CD8-positive, alpha-beta memory T cell (primary cell): Measurements from ENCODE around the gene MYD88. TPM values are rescaled to one million over a fixed set of nuclear protein-coding genes. Genes with fewer than 3 reads are reported as not detected.

Source experiments
- CTCF ChIA-PET: fragments of 350-600 bp; sonication (Branson Sonifier 250); formaldehyde crosslinking; loops from one replicate; lab custom pipeline; 2021; ENCODE audit warnings: antibody characterized with exemption; lab: Charles Lee
- POLR2A ChIA-PET: fragments of 350-600 bp; sonication (Branson Sonifier 250); formaldehyde crosslinking; loops from one replicate; lab custom pipeline; 2021; ENCODE audit warnings: antibody characterized with exemption; lab: Charles Lee
- DNase-seq, 5 donors: peaks; one replicate each; pipeline versions ENCODE4 v3.0.0 to v3.0.0-alpha.2; 2020 to 2022; ENCODE audit warnings: mixed read lengths in 1 of 5
- H3K27ac ChIP-seq: one replicate; pipeline ENCODE4 v1.7.0; 2013; ENCODE audit warnings: low read depth, mild to moderate bottlenecking, low read length, moderate library complexity
- H3K27me3 ChIP-seq: 2 replicates; pipeline ENCODE4 v1.7.0; 2013; ENCODE audit warnings: low read length, mild to moderate bottlenecking; ENCODE audit not compliant: insufficient read depth, poor library complexity, severe bottlenecking
- H3K36me3 ChIP-seq: 2 replicates; pipeline ENCODE4 v1.7.0; 2013; ENCODE audit warnings: mild to moderate bottlenecking, low read length, moderate library complexity; ENCODE audit not compliant: insufficient read depth
- H3K4me1 ChIP-seq: 2 replicates; pipeline ENCODE4 v1.7.0; 2013; ENCODE audit warnings: mild to moderate bottlenecking, low read length, moderate library complexity; ENCODE audit not compliant: insufficient read depth
- H3K4me3 ChIP-seq: 2 replicates; pipeline ENCODE4 v1.7.0; 2013; ENCODE audit warnings: mild to moderate bottlenecking, low read length
- H3K9me3 ChIP-seq: 2 replicates; pipeline ENCODE4 v1.7.0; 2013; ENCODE audit warnings: mild to moderate bottlenecking, low read length
- H3K27ac Mint-ChIP-seq, 8 donors: one replicate each; pipeline ENCODE4 v1.8.0; 2020 to 2021; ENCODE audit warnings: mixed read lengths in 8 of 8, mild to moderate bottlenecking in 6 of 8, inconsistent platforms in 3 of 8, moderate library complexity in 3 of 8
- H3K27me3 Mint-ChIP-seq, 2 donors: one replicate each; pipeline ENCODE4 v1.8.0; 2020 to 2021; ENCODE audit warnings: mixed read lengths in 2 of 2, mild to moderate bottlenecking in 1 of 2, moderate library complexity in 1 of 2
- H3K36me3 Mint-ChIP-seq, 3 donors: one replicate each; pipeline ENCODE4 v1.8.0; 2020 to 2021; ENCODE audit warnings: mixed read lengths in 3 of 3, inconsistent platforms in 1 of 3, mild to moderate bottlenecking in 1 of 3
- H3K4me1 Mint-ChIP-seq, 3 donors: one replicate each; pipeline ENCODE4 v1.8.0; 2020 to 2021; ENCODE audit warnings: mixed read lengths in 3 of 3, inconsistent platforms in 1 of 3, mild to moderate bottlenecking in 1 of 3
- H3K4me3 Mint-ChIP-seq, 7 donors: one replicate each; pipeline ENCODE4 v1.8.0; 2020 to 2021; ENCODE audit warnings: mixed read lengths in 7 of 7, mild to moderate bottlenecking in 6 of 7, moderate library complexity in 4 of 7, inconsistent platforms in 2 of 7
- H3K9me3 Mint-ChIP-seq, 5 donors: one replicate each; pipeline ENCODE4 v1.8.0; 2020 to 2022; ENCODE audit warnings: mixed read lengths in 5 of 5, mild to moderate bottlenecking in 3 of 5, moderate library complexity in 2 of 5, inconsistent platforms in 1 of 5
- polyA plus RNA-seq: library from polyadenylated mRNA; unstranded; fragments of 300-500 nt; fragmentation: Illumina TruSeq; gene quantifications from one replicate; pipeline ENCODE4 v1.2.3, GENCODE V29; 2021
- total RNA-seq, 2 experiments: library from RNA; stranded (reverse); gene quantifications; one replicate each; pipeline ENCODE4 v1.2.3, GENCODE V29; 2021

MYD88 gene
- total and polyA plus RNA-seq, 3 experiments from 2014 or later = 32.9 to 108 (median 35.9) TPM

GRCh38 chr3:38151667-38152265, 13.3 kb downstream of the MYD88 start:
- peak overlapping the region in 4 of 7 donors; percentile 0 to 68 (median 24) for H3K4me3 Mint-ChIP-seq
- ChIA-PET POLR2A (interaction anchor here (1.0 kb wide), 1 partner anchor 13 kb away, joined by 3 read pairs; the partner anchor contains the start of gene OXSR1), CTCF (interaction anchor here (1.0 to 1.9 kb wide), 2 partner anchors 13 to 34 kb away, joined by 3 to 7 read pairs; no protein-coding TSS in a partner anchor)
- peak overlapping the region; percentile 26 to 96 (median 89) for H3K27ac Mint-ChIP-seq
- Histone ChIP-seq H3K27me3 (no peaks in the 10 kb centered on the region), H3K36me3 (no peaks in the 10 kb centered on the region), H3K4me1 (peaks cover 13% of the 10 kb centered on the region), H3K4me3 (no peak overlapping the region), H3K27ac (peak overlapping the region; percentile 52), H3K9me3 (peaks cover 3% of the 10 kb centered on the region)
- peaks cover 0 to 9% (median 0%) of the 10 kb centered on the region in 3 donors for H3K36me3 Mint-ChIP-seq
- no peaks in the 10 kb centered on the region for H3K27me3 Mint-ChIP-seq
- peaks cover 0 to 10% (median 6%) of the 10 kb centered on the region in 5 donors for H3K9me3 Mint-ChIP-seq
- peaks cover 19 to 32% (median 30%) of the 10 kb centered on the region in 3 donors for H3K4me1 Mint-ChIP-seq
- DNase-seq = peak in 1 of 5 donors; percentile 46

GRCh38 chr3:38152609-38153008, 14.1 kb downstream of the MYD88 start:
- peaks cover 0 to under 1% (median 0%) of the 10 kb centered on the region in 3 donors for H3K36me3 Mint-ChIP-seq

DNA sequence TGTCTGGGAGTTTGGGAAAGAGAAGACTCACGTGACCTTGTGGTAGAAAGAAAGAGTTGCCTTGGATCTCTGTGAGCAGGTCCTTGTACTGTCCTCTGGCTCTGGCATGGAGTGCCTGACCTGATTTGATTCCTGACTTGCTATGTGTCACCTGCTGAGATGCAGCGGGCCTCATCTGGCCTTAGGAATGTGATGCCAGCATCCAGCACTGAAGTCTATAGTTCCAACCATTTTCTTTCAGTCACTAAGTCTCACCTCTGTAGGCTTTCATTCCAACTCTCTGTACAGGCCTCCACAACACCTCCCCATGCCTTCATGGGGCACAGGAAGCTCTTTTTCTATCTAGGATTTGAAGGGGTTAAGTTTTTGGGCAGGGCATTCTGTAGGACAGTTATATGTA, 14.8 kb downstream of the MYD88 start:
- H3K4me3 Mint-ChIP-seq = no peak overlapping the region
- peaks cover 17 to 30% (median 27%) of the 10 kb centered on the region in 3 donors for H3K4me1 Mint-ChIP-seq
- DNase-seq = no peak
- Histone ChIP-seq H3K27me3 (no peaks in the 10 kb centered on the region), H3K4me1 (peaks cover 13% of the 10 kb centered on the region), H3K9me3 (no peaks in the 10 kb centered on the region), H3K4me3 (no peak overlapping the region), H3K27ac (no peak overlapping the region), H3K36me3 (no peaks in the 10 kb centered on the region)
- H3K36me3 Mint-ChIP-seq = no peaks in the 10 kb centered on the region
- H3K27me3 Mint-ChIP-seq = no peaks in the 10 kb centered on the region
- peak overlapping the region in 3 of 8 donors; percentile 17 to 68 (median 59) for H3K27ac Mint-ChIP-seq
- H3K9me3 Mint-ChIP-seq = no peaks in the 10 kb centered on the region
- CTCF ChIA-PET = interaction anchor here (1.0 to 1.9 kb wide), 2 partner anchors 11 to 13 kb away, joined by 3 to 7 read pairs; no protein-coding TSS in a partner anchor
- POLR2A ChIA-PET = interaction anchor here (0.6 to 1.6 kb wide), 2 partner anchors 12 to 16 kb away, joined by 3 to 4 read pairs; partner anchors contain the start of genes ACAA1 and OXSR1

More at GRCh38 chr3:38152609-38153008, 14.1 kb downstream of the MYD88 start:
- H3K9me3 ChIP-seq = no peaks in the 10 kb centered on the region
- ChIA-PET CTCF (interaction anchor here (1.0 to 1.9 kb wide), 2 partner anchors 12 to 35 kb away, joined by 3 to 7 read pairs; no protein-coding TSS in a partner anchor), POLR2A (interaction anchor here (0.6 to 1.6 kb wide), 3 partner anchors 12 to 16 kb away, joined by 3 to 4 read pairs (median 3); partner anchors contain the start of genes ACAA1 and OXSR1)
- no peaks in the 10 kb centered on the region for H3K27me3 ChIP-seq
- H3K4me3 Mint-ChIP-seq = peak overlapping the region in 1 of 7 donors; percentile 48
- H3K27ac ChIP-seq = no peak overlapping the region
- peaks cover 0 to 2% (median under 1%) of the 10 kb centered on the region in 5 donors for H3K9me3 Mint-ChIP-seq
- H3K36me3 ChIP-seq = no peaks in the 10 kb centered on the region
- DNase-seq = no peak
- H3K4me3 ChIP-seq = no peak overlapping the region
- peak overlapping the region in 5 of 8 donors; percentile 10 to 90 (median 40) for H3K27ac Mint-ChIP-seq
- H3K27me3 Mint-ChIP-seq = no peaks in the 10 kb centered on the region
- peaks cover 19 to 31% (median 30%) of the 10 kb centered on the region in 3 donors for H3K4me1 Mint-ChIP-seq
- H3K4me1 ChIP-seq = peaks cover 13% of the 10 kb centered on the region

GRCh38 chr3:38154033-38154494, 15.6 kb downstream of the MYD88 start:
- no peak overlapping the region for H3K27ac ChIP-seq
- H3K4me1 ChIP-seq = peaks cover 13% of the 10 kb centered on the region
- H3K27me3 ChIP-seq = no peaks in the 10 kb centered on the region
- no peaks in the 10 kb centered on the region for H3K9me3 Mint-ChIP-seq
- DNase-seq = no peak
- ChIA-PET POLR2A (interaction anchor here (1.0 to 1.6 kb wide), 2 partner anchors 11 to 17 kb away, joined by 4 read pairs; partner anchors contain the start of genes ACAA1 and OXSR1), CTCF (interaction anchor here (1.0 to 1.3 kb wide), 2 partner anchors 11 to 14 kb away, joined by 3 read pairs; partner anchors contain the start of gene OXSR1)
- no peaks in the 10 kb centered on the region for H3K27me3 Mint-ChIP-seq
- peaks cover 17 to 30% (median 27%) of the 10 kb centered on the region in 3 donors for H3K4me1 Mint-ChIP-seq
- no peak overlapping the region for H3K4me3 Mint-ChIP-seq
- peak overlapping the region in 1 of 8 donors; percentile 73 for H3K27ac Mint-ChIP-seq
- H3K36me3 Mint-ChIP-seq = no peaks in the 10 kb centered on the region
- H3K36me3 ChIP-seq = no peaks in the 10 kb centered on the region
- H3K9me3 ChIP-seq = no peaks in the 10 kb centered on the region
- H3K4me3 ChIP-seq = no peak overlapping the region

DNA sequence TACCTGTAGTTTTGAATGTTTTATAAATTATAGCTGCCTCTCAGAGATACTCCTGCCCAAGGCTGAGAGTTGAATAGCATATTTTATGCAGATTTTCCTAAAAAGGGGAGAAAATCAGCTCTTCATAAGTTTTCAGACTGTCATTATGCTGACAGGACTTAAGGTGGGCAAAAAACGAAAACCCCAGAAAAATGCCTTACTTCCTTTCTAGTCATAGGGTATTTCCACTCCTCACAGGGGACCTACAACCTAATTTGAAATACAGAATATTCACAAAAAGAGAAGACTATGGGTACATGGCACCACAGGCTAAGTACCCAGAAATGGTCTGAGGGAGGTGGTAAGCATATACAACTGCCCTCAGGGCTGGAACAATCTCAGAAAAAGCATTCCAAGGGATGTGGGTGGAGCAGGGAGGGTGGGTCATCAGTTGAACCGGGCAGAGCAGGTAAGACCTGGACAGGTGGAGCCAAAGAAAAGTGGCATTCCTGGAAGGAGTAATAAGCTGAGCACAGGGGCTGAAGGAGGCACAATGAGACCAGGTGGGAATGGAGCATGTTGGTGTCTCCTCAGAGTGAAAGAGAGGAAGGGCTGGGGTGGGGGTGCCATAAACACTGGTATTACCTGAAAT, 16.3 kb downstream of the MYD88 start:
- Mint-ChIP-seq H3K27me3 (no peaks in the 10 kb centered on the region), H3K4me1 (peaks cover 17 to 27% (median 25%) of the 10 kb centered on the region in 3 donors), H3K9me3 (no peaks in the 10 kb centered on the region), H3K27ac (peak overlapping the region in 1 of 8 donors; percentile 55), H3K4me3 (no peak overlapping the region), H3K36me3 (no peaks in the 10 kb centered on the region)
- DNase-seq = no peak
- Histone ChIP-seq H3K27me3 (no peaks in the 10 kb centered on the region), H3K9me3 (no peaks in the 10 kb centered on the region), H3K27ac (no peak overlapping the region), H3K4me1 (peaks cover 13% of the 10 kb centered on the region), H3K36me3 (no peaks in the 10 kb centered on the region), H3K4me3 (no peak overlapping the region)
- CTCF ChIA-PET = interaction anchor here (1.3 kb wide), 1 partner anchor 11 kb away, joined by 3 read pairs; the partner anchor contains the start of gene OXSR1
- POLR2A ChIA-PET = interaction anchor here (0.5 to 1.0 kb wide), 2 partner anchors 10 to 13 kb away, joined by 4 to 5 read pairs; partner anchors contain the start of gene OXSR1

DNA sequence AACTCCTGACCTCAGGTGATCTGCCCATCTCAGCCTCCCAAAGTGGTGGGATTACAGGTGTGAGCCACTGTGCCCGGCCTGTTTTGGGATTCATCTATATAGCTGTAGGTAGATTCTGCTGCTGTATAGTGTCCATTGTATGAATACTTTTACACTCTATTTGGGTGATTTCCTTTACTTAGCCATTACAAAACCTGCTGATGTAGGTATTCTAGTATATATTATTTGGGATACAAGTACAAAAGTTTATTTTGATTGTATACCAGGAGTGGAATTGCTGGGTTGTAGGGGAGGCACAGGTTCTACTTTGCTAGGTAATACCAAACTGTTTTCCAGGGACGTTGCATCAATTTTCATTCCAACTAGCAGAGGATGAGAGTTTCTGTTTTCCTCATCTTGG, 17.4 kb downstream of the MYD88 start:
- POLR2A ChIA-PET = no interaction called here
- Histone ChIP-seq H3K9me3 (no peaks in the 10 kb centered on the region), H3K27me3 (no peaks in the 10 kb centered on the region), H3K4me3 (no peak overlapping the region), H3K27ac (no peak overlapping the region), H3K4me1 (peaks cover 10% of the 10 kb centered on the region), H3K36me3 (no peaks in the 10 kb centered on the region)
- peaks cover 14 to 22% (median 21%) of the 10 kb centered on the region in 3 donors for H3K4me1 Mint-ChIP-seq
- no peaks in the 10 kb centered on the region for H3K27me3 Mint-ChIP-seq
- H3K27ac Mint-ChIP-seq = no peak overlapping the region
- no peak for DNase-seq
- no peaks in the 10 kb centered on the region for H3K9me3 Mint-ChIP-seq
- H3K36me3 Mint-ChIP-seq = no peaks in the 10 kb centered on the region
- no peak overlapping the region for H3K4me3 Mint-ChIP-seq
- CTCF ChIA-PET = interaction anchor here (1.3 kb wide), 1 partner anchor 9 kb away, joined by 3 read pairs; no protein-coding TSS in a partner anchor

DNA sequence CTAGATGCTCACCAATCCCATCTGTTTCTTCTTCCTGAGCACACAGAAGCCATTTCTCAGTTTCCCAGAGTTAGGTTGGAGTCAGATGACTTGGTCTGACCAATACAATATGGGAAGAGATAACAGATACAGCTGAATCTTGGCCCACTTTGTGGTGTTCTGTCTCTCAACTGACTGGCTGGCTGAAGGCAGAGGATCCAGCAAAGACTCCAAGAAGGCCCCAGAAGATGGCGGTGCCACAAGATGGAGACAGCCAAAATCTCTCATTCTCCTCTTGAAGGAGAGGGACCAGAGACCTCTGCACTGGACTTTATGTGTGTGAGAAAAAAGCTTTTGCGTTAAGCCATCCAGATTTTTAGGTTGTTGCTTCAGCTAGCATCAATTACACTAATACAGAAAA, 18.7 kb downstream of the MYD88 start:
- Mint-ChIP-seq H3K27me3 (no peaks in the 10 kb centered on the region), H3K27ac (peak overlapping the region in 1 of 8 donors; percentile 70), H3K9me3 (no peaks in the 10 kb centered on the region), H3K4me3 (no peak overlapping the region), H3K4me1 (peaks cover 2 to 9% (median 8%) of the 10 kb centered on the region in 3 donors), H3K36me3 (no peaks in the 10 kb centered on the region)
- H3K4me3 ChIP-seq = no peak overlapping the region
- H3K4me1 ChIP-seq = no peaks in the 10 kb centered on the region
- H3K27me3 ChIP-seq = no peaks in the 10 kb centered on the region
- ChIA-PET POLR2A (interaction anchor here (1.4 kb wide), 1 partner anchor 9 kb away, joined by 3 read pairs; no protein-coding TSS in a partner anchor), CTCF (interaction anchor here (0.7 to 0.9 kb wide), 2 partner anchors 15 to 190 kb away, joined by 3 read pairs; no protein-coding TSS in a partner anchor)
- H3K36me3 ChIP-seq = no peaks in the 10 kb centered on the region
- DNase-seq = no peak
- no peaks in the 10 kb centered on the region for H3K9me3 ChIP-seq
- no peak overlapping the region for H3K27ac ChIP-seq
